ENCODE results near the gene CCND1.
A peak's percentile ranks its signal among the peaks of the same experiment; 100 is the strongest.

The CCND1 gene

DNA sequence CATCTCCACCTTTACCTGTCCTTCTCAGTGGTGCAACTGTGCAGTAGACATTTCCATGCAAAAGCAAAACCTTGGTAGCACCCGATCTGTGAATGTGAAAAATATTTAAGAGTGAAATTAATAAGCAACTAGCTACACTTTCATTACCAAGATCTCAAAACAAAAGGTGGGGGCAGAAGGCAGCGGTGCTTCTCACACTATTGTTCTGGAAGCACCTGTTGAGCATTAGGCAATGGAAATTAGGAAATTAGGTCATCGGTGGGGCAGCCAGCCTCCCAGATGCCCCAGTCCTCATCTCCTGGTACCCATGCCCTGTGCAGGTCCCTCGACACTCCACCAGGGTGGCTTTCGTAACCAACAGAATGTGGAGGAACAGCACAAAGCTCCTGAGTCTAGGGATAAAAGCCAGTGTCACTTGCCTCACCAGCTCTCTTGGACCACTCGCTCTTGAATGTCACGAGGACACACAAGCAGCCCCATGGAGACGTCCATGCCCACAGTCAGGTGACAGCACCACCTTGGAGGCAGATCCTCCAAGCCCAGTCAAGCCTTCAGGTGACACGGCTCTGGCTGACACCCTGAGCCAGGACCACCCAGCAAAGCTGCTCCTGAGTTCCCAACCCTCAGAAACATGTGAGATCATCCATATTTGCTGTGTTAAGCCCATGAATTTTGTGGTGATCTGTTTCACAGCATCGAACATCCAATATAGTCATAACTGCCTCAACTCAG lies 30.9 kb downstream of the CCND1 start:
- Histone ChIP-seq H3K9me3 (ENCODE audit: insufficient read depth, low read depth, low read length) (no peaks in the 10 kb centered on the region), H3K9ac (ENCODE audit: low read depth, low read length) (no peak overlapping the region), H3K4me3 (ENCODE audit: low read length) (no peak overlapping the region), H3K27ac (ENCODE audit: low read depth, low read length) (no peak overlapping the region), H3K27me3 (ENCODE audit: insufficient read depth, low read length) (no peaks in the 10 kb centered on the region), H3K36me3 (ENCODE audit: insufficient read depth, low read length) (peaks cover 36% of the 10 kb centered on the region), H3K4me1 (ENCODE audit: insufficient read depth, low read length) (peaks cover 4% of the 10 kb centered on the region; the same call in 1 of the 2 replicates)
- WGBS, result 96% methylated on average over 9 of the region's 10 CpGs

DNA sequence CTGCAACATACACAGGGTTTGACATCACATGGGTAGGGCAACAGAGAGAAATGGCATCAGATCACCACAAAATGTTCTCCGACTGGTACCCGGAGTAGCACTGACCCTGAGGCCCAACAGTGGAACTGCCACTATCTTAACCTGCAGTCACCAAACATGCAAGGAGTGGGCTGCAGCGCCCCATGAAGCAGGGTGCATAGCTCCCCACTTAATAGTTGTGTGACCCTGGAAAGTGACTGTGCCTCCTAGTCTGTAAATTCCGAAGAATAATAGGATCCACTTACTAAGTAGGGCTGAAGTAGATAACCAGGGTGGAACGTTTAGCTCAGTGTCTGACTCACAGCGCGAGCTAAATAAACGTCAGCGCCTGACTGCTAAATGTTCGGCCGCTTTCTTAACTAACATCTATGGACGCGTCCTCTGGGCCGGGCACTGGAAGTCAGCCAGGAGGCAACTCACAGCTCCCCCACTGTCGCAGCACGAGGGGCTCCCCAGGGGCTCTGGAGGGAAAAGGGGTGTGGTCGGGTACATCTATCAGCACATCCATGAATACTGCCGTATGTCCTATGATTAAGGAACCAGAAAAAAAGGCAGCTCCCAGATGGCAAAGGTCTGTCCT lies 33.4 kb downstream of the CCND1 start:
- peak overlapping the region; percentile 92 for H3K9ac ChIP-seq (ENCODE audit: low read depth, low read length)
- H3K27ac ChIP-seq (ENCODE audit: low read depth, low read length), result no peak overlapping the region
- H3K4me1 ChIP-seq (ENCODE audit: insufficient read depth, low read length), result peaks cover 4% of the 10 kb centered on the region; the same call in 1 of the 2 replicates
- peaks cover 22% of the 10 kb centered on the region for H3K36me3 ChIP-seq (ENCODE audit: insufficient read depth, low read length)
- WGBS, result 29% methylated on average over 18 of the region's 18 CpGs
- no peaks in the 10 kb centered on the region for H3K27me3 ChIP-seq (ENCODE audit: insufficient read depth, low read length)
- peak overlapping the region; percentile 89 for H3K4me3 ChIP-seq (ENCODE audit: low read length)
- H3K9me3 ChIP-seq (ENCODE audit: insufficient read depth, low read depth, low read length), result no peaks in the 10 kb centered on the region

DNA sequence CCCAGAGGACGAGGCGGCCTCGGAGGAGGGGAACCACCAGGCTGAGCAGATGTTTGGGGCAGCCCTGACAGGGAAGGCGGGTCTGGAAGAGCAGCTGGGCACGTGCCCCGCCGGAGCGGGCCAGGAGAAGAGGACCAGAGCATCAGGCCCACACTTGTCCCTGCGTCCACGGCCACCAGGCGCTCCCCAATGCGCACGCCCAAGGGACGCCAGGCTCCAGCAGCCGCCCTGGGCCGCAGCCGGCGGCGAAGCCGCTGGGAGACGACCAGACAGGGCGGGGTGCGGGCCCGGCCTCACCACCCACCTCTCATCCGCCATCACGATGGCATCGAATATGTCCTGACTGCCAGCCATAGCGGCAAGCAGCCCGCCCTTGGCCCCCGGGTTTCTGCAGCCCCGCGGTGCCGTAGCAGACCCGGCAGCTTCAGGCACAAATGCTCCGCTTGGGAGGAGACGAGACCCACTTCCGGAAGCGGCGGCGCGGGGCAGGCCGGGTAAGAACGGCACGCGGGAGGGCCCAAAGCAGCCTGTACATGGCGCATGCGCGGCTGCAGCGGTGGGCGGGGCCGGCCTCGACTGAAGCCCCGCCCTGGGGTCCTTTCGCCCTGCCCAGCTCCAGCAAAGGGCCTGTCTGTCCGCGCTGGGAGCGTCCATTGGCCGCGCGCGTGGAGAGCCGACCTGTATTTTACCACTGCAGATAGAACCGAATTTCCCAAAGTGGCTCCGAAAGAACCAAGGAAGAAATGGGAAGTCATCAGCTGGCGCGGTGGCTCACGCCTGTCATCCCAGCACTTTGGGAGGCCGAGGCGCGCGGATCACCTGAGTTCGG lies 34.1 kb downstream of the CCND1 start, which contains the start of gene LTO1:
LTO1 (minus strand) TSS at position 468 of the 829 bp plus-strand sequence; CDS start at position 354, 114 bp downstream.
- peak within 1 kb of the TSS; percentile 92 for H3K9ac ChIP-seq (ENCODE audit: low read depth, low read length)
- no peaks in the 10 kb centered on the region for H3K9me3 ChIP-seq (ENCODE audit: insufficient read depth, low read depth, low read length)
- WGBS, result 6% methylated on average over 72 of the region's 72 CpGs
- peaks cover 19% of the 10 kb centered on the region for H3K36me3 ChIP-seq (ENCODE audit: insufficient read depth, low read length)
- peak within 1 kb of the TSS; percentile 58 for H3K27ac ChIP-seq (ENCODE audit: low read depth, low read length)
- H3K4me3 ChIP-seq (ENCODE audit: low read length), result peak within 1 kb of the TSS; percentile 89
- no peaks in the 10 kb centered on the region for H3K27me3 ChIP-seq (ENCODE audit: insufficient read depth, low read length)
- peaks cover 4% of the 10 kb centered on the region; the same call in 1 of the 2 replicates for H3K4me1 ChIP-seq (ENCODE audit: insufficient read depth, low read length)

DNA sequence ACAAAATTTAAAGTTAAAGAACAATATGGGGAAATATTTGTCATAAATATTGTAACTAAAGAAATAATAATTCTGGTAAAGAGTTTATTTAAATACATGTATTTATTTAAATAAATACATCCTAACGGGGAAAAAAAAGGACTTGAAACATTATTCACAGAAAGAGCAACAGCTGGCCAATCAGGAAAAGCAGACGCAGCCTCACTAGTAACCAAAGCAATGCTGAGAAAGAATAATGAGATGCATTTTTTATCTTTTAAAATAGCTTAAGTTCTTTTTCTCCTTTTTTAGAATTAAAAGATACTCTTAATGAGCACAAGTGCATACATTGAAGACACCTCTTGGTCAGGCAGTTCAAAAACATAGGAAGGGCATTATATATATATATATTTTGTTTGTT lies 36.8 kb downstream of the CCND1 start:
- H3K4me1 ChIP-seq (ENCODE audit: insufficient read depth, low read length), result peaks cover 4% of the 10 kb centered on the region; the same call in 1 of the 2 replicates
- H3K27me3 ChIP-seq (ENCODE audit: insufficient read depth, low read length), result no peaks in the 10 kb centered on the region
- H3K9me3 ChIP-seq (ENCODE audit: insufficient read depth, low read depth, low read length), result no peaks in the 10 kb centered on the region
- WGBS, result no CpG with 5 or more reads among the region's 2 CpGs
- no peak overlapping the region for H3K9ac ChIP-seq (ENCODE audit: low read depth, low read length)
- H3K36me3 ChIP-seq (ENCODE audit: insufficient read depth, low read length), result peaks cover 1% of the 10 kb centered on the region; the same call in 1 of the 2 replicates
- no peak overlapping the region for H3K27ac ChIP-seq (ENCODE audit: low read depth, low read length)
- no peak overlapping the region for H3K4me3 ChIP-seq (ENCODE audit: low read length)

DNA sequence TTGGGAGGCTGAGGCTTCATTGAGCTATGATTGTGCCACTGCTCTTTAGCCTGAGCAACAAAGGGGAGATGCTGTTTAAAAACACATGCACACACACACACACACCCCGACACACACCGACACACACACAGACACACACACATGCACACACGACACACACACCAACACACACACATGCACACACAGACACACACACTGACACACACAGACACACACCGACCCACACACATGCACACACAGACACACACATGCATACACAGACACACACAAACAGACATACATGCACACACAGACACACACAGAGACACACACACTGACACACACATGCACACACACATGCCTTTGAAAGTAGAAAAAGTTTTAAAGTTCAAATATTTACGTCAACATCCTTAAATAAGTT lies 39.7 kb downstream of the CCND1 start:
- WGBS, result 91% methylated on average over 4 of the region's 5 CpGs
- no peaks in the 10 kb centered on the region for H3K9me3 ChIP-seq (ENCODE audit: insufficient read depth, low read depth, low read length)

DNA sequence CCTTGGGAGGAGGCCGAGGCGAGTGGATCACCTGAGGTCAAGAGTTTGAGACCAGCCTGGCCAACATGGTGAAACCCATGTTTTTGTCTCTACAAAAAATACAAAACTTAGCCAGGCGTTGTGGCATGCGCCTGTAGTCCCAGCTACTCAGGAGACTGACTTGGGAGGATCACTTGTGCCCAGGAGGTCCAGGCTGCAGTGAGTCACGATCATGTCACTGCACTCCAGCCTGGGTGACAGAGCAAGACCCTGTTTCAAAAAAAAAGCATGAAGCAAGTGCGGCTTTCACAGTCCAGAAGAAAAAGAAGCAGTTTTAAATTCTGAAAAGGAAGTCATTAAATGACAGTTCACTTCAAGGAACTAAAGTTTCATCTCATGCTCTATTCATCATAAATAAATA lies 41.3 kb downstream of the CCND1 start:
- H3K4me3 ChIP-seq (ENCODE audit: low read length), result no peak overlapping the region
- H3K27ac ChIP-seq (ENCODE audit: low read depth, low read length), result no peak overlapping the region
- no peaks in the 10 kb centered on the region for H3K4me1 ChIP-seq (ENCODE audit: insufficient read depth, low read length)
- H3K36me3 ChIP-seq (ENCODE audit: insufficient read depth, low read length), result no peaks in the 10 kb centered on the region
- H3K27me3 ChIP-seq (ENCODE audit: insufficient read depth, low read length), result peaks cover 8% of the 10 kb centered on the region
- WGBS, result 92% methylated on average over 6 of the region's 6 CpGs
- no peaks in the 10 kb centered on the region for H3K9me3 ChIP-seq (ENCODE audit: insufficient read depth, low read depth, low read length)
- no peak overlapping the region for H3K9ac ChIP-seq (ENCODE audit: low read depth, low read length)

More for the DNA sequence above, 39.7 kb downstream of the CCND1 start:
- Histone ChIP-seq H3K4me1 (ENCODE audit: insufficient read depth, low read length) (no peaks in the 10 kb centered on the region), H3K4me3 (ENCODE audit: low read length) (no peak overlapping the region), H3K36me3 (ENCODE audit: insufficient read depth, low read length) (no peaks in the 10 kb centered on the region), H3K27ac (ENCODE audit: low read depth, low read length) (no peak overlapping the region), H3K27me3 (ENCODE audit: insufficient read depth, low read length) (peaks cover 7% of the 10 kb centered on the region), H3K9ac (ENCODE audit: low read depth, low read length) (no peak overlapping the region)

DNA sequence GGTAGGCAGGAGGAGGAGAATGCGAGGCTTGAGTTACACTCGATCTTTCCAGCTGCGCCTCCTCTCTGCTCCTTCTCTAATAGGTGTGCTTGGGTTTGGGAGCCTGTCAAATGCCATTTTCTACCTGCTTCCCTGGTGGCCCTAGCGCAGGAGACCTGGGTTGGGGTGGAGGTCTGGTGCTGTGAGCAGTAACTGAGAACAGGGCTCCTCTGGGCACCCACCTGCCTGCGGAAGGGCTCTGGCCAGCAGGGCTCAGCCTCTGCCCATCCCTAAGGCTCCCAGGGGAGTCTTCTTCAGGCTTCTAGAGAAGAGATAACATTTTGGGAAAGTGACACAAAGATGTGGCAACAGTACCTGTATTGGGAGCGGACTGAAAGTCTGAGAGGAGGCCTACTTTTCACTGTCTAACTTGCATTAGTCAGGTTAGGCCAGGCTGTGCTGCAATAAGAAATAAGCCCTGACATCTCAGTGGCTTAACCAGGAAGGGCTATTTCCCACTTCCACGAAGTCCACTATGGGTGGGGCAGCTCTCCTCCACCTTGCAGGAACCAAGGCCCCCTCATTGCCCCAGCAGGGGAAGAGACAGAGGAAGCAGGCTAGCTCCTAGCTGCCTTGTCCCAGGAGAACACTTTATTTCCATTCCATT lies 41.8 kb downstream of the CCND1 start:
- Histone ChIP-seq H3K27me3 (ENCODE audit: insufficient read depth, low read length) (peaks cover 8% of the 10 kb centered on the region), H3K4me1 (ENCODE audit: insufficient read depth, low read length) (no peaks in the 10 kb centered on the region), H3K4me3 (ENCODE audit: low read length) (no peak overlapping the region), H3K36me3 (ENCODE audit: insufficient read depth, low read length) (no peaks in the 10 kb centered on the region), H3K9me3 (ENCODE audit: insufficient read depth, low read depth, low read length) (no peaks in the 10 kb centered on the region), H3K9ac (ENCODE audit: low read depth, low read length) (no peak overlapping the region), H3K27ac (ENCODE audit: low read depth, low read length) (no peak overlapping the region)
- WGBS, result 84% methylated on average over 7 of the region's 7 CpGs

DNA sequence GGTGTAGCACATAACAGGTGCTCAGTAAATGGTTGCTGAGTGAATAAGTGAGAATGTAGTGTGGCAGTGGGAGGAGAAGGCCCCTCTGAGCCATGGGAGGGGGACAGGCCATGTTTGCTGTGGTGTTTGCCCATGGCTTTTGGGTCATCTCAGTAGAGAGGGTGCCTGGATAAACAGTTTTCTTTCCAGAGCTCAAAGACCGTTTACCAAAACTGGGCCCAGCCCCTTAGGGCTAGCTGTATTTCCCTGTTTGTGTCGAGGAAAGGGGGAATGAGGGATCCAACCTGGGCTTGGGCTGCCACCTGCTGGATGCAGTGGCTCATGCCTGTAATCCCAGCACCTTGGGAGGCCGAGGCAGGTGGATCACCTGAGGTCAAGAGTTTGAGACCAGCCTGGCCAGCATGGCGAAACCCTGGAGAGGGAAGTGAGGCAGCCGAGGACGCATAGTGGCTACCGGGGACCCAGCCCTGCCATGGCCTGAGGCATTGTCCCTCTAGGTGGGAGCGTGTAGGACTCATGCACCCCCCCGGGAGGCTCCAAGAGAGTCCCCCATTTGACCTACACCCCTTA lies 42.9 kb downstream of the CCND1 start:
- Histone ChIP-seq H3K9me3 (ENCODE audit: insufficient read depth, low read depth, low read length) (no peaks in the 10 kb centered on the region), H3K36me3 (ENCODE audit: insufficient read depth, low read length) (no peaks in the 10 kb centered on the region), H3K27ac (ENCODE audit: low read depth, low read length) (no peak overlapping the region), H3K4me3 (ENCODE audit: low read length) (no peak overlapping the region), H3K9ac (ENCODE audit: low read depth, low read length) (no peak overlapping the region), H3K27me3 (ENCODE audit: insufficient read depth, low read length) (peaks cover 8% of the 10 kb centered on the region), H3K4me1 (ENCODE audit: insufficient read depth, low read length) (no peaks in the 10 kb centered on the region)
- 67% methylated on average over 9 of the region's 9 CpGs for WGBS

DNA sequence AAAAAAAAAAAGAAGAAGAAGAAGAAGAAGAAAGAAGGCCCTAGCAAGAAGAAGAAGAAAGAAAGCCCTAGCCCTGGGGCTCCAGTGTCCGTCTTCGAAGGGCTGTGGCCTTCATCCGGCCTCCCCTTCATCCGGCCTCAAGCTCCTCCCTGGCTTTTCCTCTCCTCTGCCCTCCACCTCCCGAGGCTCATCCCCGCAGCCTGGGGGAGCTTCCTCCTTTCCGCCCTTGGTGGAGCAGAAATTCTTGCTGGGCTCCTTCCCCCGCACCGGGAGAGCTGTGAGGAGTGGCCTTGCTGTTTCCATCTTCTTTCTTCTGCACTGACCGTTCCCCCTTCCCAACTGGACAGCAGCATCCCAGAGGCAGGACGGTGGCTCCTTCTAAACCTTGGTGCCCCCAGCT lies 43.7 kb downstream of the CCND1 start:
- Histone ChIP-seq H3K36me3 (ENCODE audit: insufficient read depth, low read length) (no peaks in the 10 kb centered on the region), H3K4me3 (ENCODE audit: low read length) (no peak overlapping the region), H3K9me3 (ENCODE audit: insufficient read depth, low read depth, low read length) (no peaks in the 10 kb centered on the region), H3K27me3 (ENCODE audit: insufficient read depth, low read length) (peaks cover 8% of the 10 kb centered on the region), H3K27ac (ENCODE audit: low read depth, low read length) (no peak overlapping the region), H3K4me1 (ENCODE audit: insufficient read depth, low read length) (no peaks in the 10 kb centered on the region), H3K9ac (ENCODE audit: low read depth, low read length) (no peak overlapping the region)
- 76% methylated on average over 10 of the region's 11 CpGs for WGBS

DNA sequence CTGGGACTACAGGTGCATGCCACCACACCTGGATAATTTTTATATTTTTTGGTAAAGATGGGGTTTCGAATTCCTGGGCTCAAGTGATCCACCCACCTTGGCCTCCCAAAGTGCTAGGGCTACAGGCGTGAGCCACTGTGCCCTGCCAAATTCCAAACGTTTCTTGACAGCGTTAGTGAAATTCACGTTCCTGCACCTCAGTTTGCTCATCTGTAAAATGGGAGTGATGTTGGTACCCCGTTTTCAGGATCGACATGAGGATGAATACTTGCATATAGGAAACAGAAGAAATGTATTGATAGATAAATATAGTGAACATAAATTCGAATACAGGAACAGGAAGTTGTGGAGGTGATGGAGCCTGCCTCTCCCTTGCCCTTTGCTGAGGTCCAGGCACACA lies 44.4 kb downstream of the CCND1 start:
- peak overlapping the region; percentile 32; the same call in 1 of the 2 replicates for H3K4me3 ChIP-seq (ENCODE audit: low read length)
- H3K9ac ChIP-seq (ENCODE audit: low read depth, low read length), result no peak overlapping the region
- no peaks in the 10 kb centered on the region for H3K36me3 ChIP-seq (ENCODE audit: insufficient read depth, low read length)
- H3K4me1 ChIP-seq (ENCODE audit: insufficient read depth, low read length), result no peaks in the 10 kb centered on the region
- peaks cover 8% of the 10 kb centered on the region for H3K27me3 ChIP-seq (ENCODE audit: insufficient read depth, low read length)
- H3K9me3 ChIP-seq (ENCODE audit: insufficient read depth, low read depth, low read length), result no peaks in the 10 kb centered on the region
- no peak overlapping the region for H3K27ac ChIP-seq (ENCODE audit: low read depth, low read length)
- 79% methylated on average over 8 of the region's 8 CpGs for WGBS

Measured in HUES64 (cell line).